WTC11 (cell line): ENCODE measurements around the gene CAMK2D. TPM values are rescaled to one million over a fixed set of nuclear protein-coding genes. Genes with fewer than 3 reads are reported as not detected.

ENCODE experiments used
- ATAC-seq: fragments of 200-7000 bp; cut with Tn5 transposase; 2 replicates; pipeline ENCODE4 v1.10.0; 2021; ENCODE audit warnings: mild to moderate bottlenecking, moderate library complexity
- CTCF ChIA-PET: fragments of 300-600 bp; sonication (Branson Sonifier 250); formaldehyde crosslinking; loops from one replicate; lab custom pipeline; 2021; ENCODE audit warnings: antibody characterized with exemption; lab: Charles Lee
- POLR2A ChIA-PET: fragments of 350-600 bp; sonication (Branson Sonifier 250); formaldehyde crosslinking; loops from one replicate; lab custom pipeline; 2021; ENCODE audit warnings: antibody characterized with exemption; lab: Charles Lee
- DNase-seq: peaks from one replicate; pipeline ENCODE4 v3.0.0; 2021; ENCODE audit warnings: low spot score
- H3K27ac Mint-ChIP-seq: 2 replicates; pipeline ENCODE4 v1.8.0; 2021; ENCODE audit warnings: mixed read lengths
- H3K27me3 Mint-ChIP-seq: 2 replicates; pipeline ENCODE4 v1.8.0; 2021; ENCODE audit warnings: low read depth, mild to moderate bottlenecking, moderate library complexity, mixed read lengths
- H3K36me3 Mint-ChIP-seq: 2 replicates; pipeline ENCODE4 v1.8.0; 2021; ENCODE audit warnings: mixed read lengths
- H3K4me1 Mint-ChIP-seq: 2 replicates; pipeline ENCODE4 v1.8.0; 2022; ENCODE audit warnings: mixed read lengths
- H3K4me3 Mint-ChIP-seq: 2 replicates; pipeline ENCODE4 v1.8.0; 2021; ENCODE audit warnings: mild to moderate bottlenecking, moderate library complexity, mixed read lengths
- H3K9me3 Mint-ChIP-seq: 2 replicates; pipeline ENCODE4 v1.8.0; 2021; ENCODE audit warnings: mixed read lengths
- ARID4B ChIP-seq: sonication (generic); formaldehyde crosslinking; IDR thresholded peaks from 2 replicates; pipeline ENCODE4 v1.8.0; 2023; ENCODE audit warnings: missing genetic modification reagents, mild to moderate bottlenecking, borderline replicate concordance
- ATF1 ChIP-seq: sonication (generic); formaldehyde crosslinking; IDR thresholded peaks from 2 replicates; pipeline ENCODE4 v1.8.1; 2023; ENCODE audit warnings: mild to moderate bottlenecking, moderate library complexity, missing genetic modification reagents
- CREB1 ChIP-seq: sonication (generic); formaldehyde crosslinking; IDR thresholded peaks from 2 replicates; pipeline ENCODE4 v1.8.0; 2023; ENCODE audit warnings: mild to moderate bottlenecking, missing genetic modification reagents
- E2F5 ChIP-seq: sonication (generic); formaldehyde crosslinking; IDR thresholded peaks from 2 replicates; pipeline ENCODE4 v1.8.1; 2022; ENCODE audit warnings: mild to moderate bottlenecking, moderate library complexity, missing genetic modification reagents
- ETV6 ChIP-seq: sonication (generic); formaldehyde crosslinking; IDR thresholded peaks from 2 replicates; pipeline ENCODE4 v1.8.1; 2022; ENCODE audit warnings: mild to moderate bottlenecking, missing genetic modification reagents
- FOXK1 ChIP-seq: sonication (generic); formaldehyde crosslinking; IDR thresholded peaks from 2 replicates; pipeline ENCODE4 v1.8.0; 2022; ENCODE audit warnings: mild to moderate bottlenecking, moderate library complexity, missing genetic modification reagents
- FOXP1 ChIP-seq: sonication (generic); formaldehyde crosslinking; IDR thresholded peaks from 2 replicates; pipeline ENCODE4 v1.8.0; 2022; ENCODE audit warnings: missing genetic modification reagents, mild to moderate bottlenecking, moderate library complexity, borderline replicate concordance
- GABPB1 ChIP-seq: sonication (generic); formaldehyde crosslinking; IDR thresholded peaks from 2 replicates; pipeline ENCODE4 v1.8.1; 2023; ENCODE audit warnings: mild to moderate bottlenecking, missing genetic modification reagents
- HMGA2 ChIP-seq: fragments of 250-450 bp; sonication (Bioruptor Pico); IDR thresholded peaks from 2 replicates; pipeline ENCODE4 v1.4.0; 2021; ENCODE audit warnings: mild to moderate bottlenecking, moderate library complexity
- JUN ChIP-seq: sonication (generic); formaldehyde crosslinking; IDR thresholded peaks from 2 replicates; pipeline ENCODE4 v1.8.0; 2023; ENCODE audit warnings: mild to moderate bottlenecking, missing genetic modification reagents
- MYBL2 ChIP-seq: sonication (generic); formaldehyde crosslinking; IDR thresholded peaks from 2 replicates; pipeline ENCODE4 v1.8.1; 2023; ENCODE audit warnings: mild to moderate bottlenecking, moderate library complexity, missing genetic modification reagents
- RORB ChIP-seq: fragments of 250-450 bp; sonication (Bioruptor Pico); IDR thresholded peaks from 2 replicates; pipeline ENCODE4 v1.9.0; 2021; ENCODE audit warnings: mild to moderate bottlenecking
- USF2 ChIP-seq: sonication (generic); formaldehyde crosslinking; IDR thresholded peaks from 2 replicates; pipeline ENCODE4 v1.8.1; 2023; ENCODE audit warnings: mild to moderate bottlenecking, missing genetic modification reagents, moderate library complexity
- ZBTB21 ChIP-seq: sonication (generic); formaldehyde crosslinking; IDR thresholded peaks from 2 replicates; pipeline ENCODE4 v1.8.1; 2023; ENCODE audit warnings: mild to moderate bottlenecking, missing genetic modification reagents, borderline replicate concordance
- ZNF121 ChIP-seq: sonication (generic); formaldehyde crosslinking; IDR thresholded peaks from 2 replicates; pipeline ENCODE4 v1.8.0; 2023; ENCODE audit warnings: missing genetic modification reagents
- ZNF232 ChIP-seq: sonication (generic); formaldehyde crosslinking; IDR thresholded peaks from 2 replicates; pipeline ENCODE4 v1.8.0; 2022; ENCODE audit warnings: mild to moderate bottlenecking, missing genetic modification reagents
- ZNF396 ChIP-seq: fragments of 250-450 bp; sonication (Bioruptor Pico); IDR thresholded peaks from 2 replicates; pipeline ENCODE4 v1.8.0; 2021; ENCODE audit warnings: mild to moderate bottlenecking, moderate library complexity, borderline replicate concordance
- ZNF671 ChIP-seq: fragments of 250-450 bp; sonication (Bioruptor Pico); IDR thresholded peaks from 2 replicates; pipeline ENCODE4 v1.8.0; 2021; ENCODE audit warnings: mild to moderate bottlenecking
- total RNA-seq: library from RNA; stranded (reverse); gene quantifications from 3 replicates; pipeline ENCODE4 v1.2.3, GENCODE V29; 2021
- TF ChIP-seq, protein P1 (sequence below): sonication (generic); formaldehyde crosslinking; IDR thresholded peaks from 2 replicates; pipeline ENCODE4 v1.8.0; 2022; ENCODE audit warnings: missing genetic modification reagents
- TF ChIP-seq, protein P2 (sequence below): sonication (generic); formaldehyde crosslinking; IDR thresholded peaks from 2 replicates; pipeline ENCODE4 v1.8.1; 2022; ENCODE audit warnings: low read depth, missing genetic modification reagents, borderline replicate concordance
- TF ChIP-seq, protein P3 (sequence below): sonication (generic); formaldehyde crosslinking; IDR thresholded peaks from 2 replicates; pipeline ENCODE4 v1.8.0; 2022; ENCODE audit warnings: mild to moderate bottlenecking, missing genetic modification reagents

Gene CAMK2D
- total RNA-seq, 1 experiment from 2014 or later = 16.5 TPM

DNA sequence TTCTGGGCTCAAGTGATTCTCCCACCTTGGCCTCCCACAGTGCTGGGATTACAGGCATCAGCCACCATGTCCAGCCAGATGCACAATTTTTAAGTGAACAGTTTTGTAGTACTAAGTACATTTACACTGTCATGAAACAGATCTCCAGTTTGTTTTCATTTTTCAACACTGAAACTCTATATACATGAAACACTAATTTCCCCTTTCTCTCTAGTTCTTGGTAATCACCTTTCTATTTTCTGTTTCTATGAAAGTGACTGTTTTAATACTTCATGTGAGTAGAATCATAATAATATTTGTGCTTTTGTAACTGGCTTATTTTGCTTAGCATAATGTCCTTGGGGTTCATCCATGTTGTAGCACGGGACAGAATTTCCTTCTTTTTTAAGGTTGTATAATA is 237.4 kb downstream of the CAMK2D start (continued):
- TF ChIP-seq HMGA2 (no peak), FOXP1 (CRISPR knock-in tag) (no peak), GABPB1 (CRISPR knock-in tag) (no peak)
- TF ChIP-seq, protein P1, sequence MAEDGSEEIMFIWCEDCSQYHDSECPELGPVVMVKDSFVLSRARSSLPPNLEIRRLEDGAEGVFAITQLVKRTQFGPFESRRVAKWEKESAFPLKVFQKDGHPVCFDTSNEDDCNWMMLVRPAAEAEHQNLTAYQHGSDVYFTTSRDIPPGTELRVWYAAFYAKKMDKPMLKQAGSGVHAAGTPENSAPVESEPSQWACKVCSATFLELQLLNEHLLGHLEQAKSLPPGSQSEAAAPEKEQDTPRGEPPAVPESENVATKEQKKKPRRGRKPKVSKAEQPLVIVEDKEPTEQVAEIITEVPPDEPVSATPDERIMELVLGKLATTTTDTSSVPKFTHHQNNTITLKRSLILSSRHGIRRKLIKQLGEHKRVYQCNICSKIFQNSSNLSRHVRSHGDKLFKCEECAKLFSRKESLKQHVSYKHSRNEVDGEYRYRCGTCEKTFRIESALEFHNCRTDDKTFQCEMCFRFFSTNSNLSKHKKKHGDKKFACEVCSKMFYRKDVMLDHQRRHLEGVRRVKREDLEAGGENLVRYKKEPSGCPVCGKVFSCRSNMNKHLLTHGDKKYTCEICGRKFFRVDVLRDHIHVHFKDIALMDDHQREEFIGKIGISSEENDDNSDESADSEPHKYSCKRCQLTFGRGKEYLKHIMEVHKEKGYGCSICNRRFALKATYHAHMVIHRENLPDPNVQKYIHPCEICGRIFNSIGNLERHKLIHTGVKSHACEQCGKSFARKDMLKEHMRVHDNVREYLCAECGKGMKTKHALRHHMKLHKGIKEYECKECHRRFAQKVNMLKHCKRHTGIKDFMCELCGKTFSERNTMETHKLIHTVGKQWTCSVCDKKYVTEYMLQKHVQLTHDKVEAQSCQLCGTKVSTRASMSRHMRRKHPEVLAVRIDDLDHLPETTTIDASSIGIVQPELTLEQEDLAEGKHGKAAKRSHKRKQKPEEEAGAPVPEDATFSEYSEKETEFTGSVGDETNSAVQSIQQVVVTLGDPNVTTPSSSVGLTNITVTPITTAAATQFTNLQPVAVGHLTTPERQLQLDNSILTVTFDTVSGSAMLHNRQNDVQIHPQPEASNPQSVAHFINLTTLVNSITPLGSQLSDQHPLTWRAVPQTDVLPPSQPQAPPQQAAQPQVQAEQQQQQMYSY = no peak
- TF ChIP-seq, all 79 proteins: peak for 0

DNA sequence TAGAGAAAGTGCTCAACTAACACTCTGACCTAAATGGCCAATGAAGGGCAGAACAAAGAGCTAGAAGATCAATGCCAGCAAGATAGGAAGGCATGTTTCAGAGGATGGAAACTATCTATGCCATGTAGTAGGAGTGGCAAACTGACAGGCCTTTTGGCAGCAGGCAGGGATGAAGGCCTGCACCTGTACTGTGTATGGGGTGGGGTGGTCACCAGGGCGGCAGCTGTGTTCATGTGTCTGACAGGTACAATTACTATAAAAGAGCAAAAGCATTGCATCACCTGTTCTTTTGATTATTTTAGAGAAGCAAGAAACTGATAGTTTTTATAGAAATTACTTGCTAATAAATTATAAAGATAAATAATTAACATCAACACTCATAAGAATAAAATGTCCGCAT is 239.1 kb downstream of the CAMK2D start:
- DNase-seq (no peak), ATAC-seq (no peak)
- no peak overlapping the region for H3K4me3 Mint-ChIP-seq
- TF ChIP-seq, protein P2, sequence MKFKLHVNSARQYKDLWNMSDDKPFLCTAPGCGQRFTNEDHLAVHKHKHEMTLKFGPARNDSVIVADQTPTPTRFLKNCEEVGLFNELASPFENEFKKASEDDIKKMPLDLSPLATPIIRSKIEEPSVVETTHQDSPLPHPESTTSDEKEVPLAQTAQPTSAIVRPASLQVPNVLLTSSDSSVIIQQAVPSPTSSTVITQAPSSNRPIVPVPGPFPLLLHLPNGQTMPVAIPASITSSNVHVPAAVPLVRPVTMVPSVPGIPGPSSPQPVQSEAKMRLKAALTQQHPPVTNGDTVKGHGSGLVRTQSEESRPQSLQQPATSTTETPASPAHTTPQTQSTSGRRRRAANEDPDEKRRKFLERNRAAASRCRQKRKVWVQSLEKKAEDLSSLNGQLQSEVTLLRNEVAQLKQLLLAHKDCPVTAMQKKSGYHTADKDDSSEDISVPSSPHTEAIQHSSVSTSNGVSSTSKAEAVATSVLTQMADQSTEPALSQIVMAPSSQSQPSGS (CRISPR knock-in tag) = no peak
- TF ChIP-seq FOXK1 (CRISPR knock-in tag) (no peak), MYBL2 (CRISPR knock-in tag) (no peak), ARID4B (CRISPR knock-in tag) (no peak), E2F5 (no peak), RORB (CRISPR knock-in tag) (no peak), ETV6 (CRISPR knock-in tag) (no peak), ATF1 (no peak), CREB1 (CRISPR knock-in tag) (no peak), ZNF671 (CRISPR knock-in tag) (no peak), USF2 (CRISPR knock-in tag) (no peak), ZBTB21 (CRISPR knock-in tag) (no peak), ZNF396 (CRISPR knock-in tag) (no peak), ZNF232 (CRISPR knock-in tag) (no peak), ZNF121 (CRISPR knock-in tag) (no peak), JUN (CRISPR knock-in tag) (no peak)
- TF ChIP-seq, protein P3, sequence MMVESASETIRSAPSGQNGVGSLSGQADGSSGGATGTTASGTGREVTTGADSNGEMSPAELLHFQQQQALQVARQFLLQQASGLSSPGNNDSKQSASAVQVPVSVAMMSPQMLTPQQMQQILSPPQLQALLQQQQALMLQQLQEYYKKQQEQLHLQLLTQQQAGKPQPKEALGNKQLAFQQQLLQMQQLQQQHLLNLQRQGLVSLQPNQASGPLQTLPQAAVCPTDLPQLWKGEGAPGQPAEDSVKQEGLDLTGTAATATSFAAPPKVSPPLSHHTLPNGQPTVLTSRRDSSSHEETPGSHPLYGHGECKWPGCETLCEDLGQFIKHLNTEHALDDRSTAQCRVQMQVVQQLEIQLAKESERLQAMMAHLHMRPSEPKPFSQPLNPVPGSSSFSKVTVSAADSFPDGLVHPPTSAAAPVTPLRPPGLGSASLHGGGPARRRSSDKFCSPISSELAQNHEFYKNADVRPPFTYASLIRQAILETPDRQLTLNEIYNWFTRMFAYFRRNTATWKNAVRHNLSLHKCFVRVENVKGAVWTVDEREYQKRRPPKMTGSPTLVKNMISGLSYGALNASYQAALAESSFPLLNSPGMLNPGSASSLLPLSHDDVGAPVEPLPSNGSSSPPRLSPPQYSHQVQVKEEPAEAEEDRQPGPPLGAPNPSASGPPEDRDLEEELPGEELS (CRISPR knock-in tag) = no peak
- ChIA-PET POLR2A (interaction anchor here (0.5 kb wide), 1 partner anchor 12 kb away, joined by 3 read pairs; no protein-coding TSS in a partner anchor), CTCF (no interaction called here)
- no peak overlapping the region for H3K27ac Mint-ChIP-seq
- H3K36me3 Mint-ChIP-seq = no peaks in the 10 kb centered on the region
- peaks cover 8% of the 10 kb centered on the region for H3K4me1 Mint-ChIP-seq
- no peaks in the 10 kb centered on the region for H3K9me3 Mint-ChIP-seq
- no peaks in the 10 kb centered on the region for H3K27me3 Mint-ChIP-seq
